ENCODE results near the gene PPCS.

Gene PPCS

DNA sequence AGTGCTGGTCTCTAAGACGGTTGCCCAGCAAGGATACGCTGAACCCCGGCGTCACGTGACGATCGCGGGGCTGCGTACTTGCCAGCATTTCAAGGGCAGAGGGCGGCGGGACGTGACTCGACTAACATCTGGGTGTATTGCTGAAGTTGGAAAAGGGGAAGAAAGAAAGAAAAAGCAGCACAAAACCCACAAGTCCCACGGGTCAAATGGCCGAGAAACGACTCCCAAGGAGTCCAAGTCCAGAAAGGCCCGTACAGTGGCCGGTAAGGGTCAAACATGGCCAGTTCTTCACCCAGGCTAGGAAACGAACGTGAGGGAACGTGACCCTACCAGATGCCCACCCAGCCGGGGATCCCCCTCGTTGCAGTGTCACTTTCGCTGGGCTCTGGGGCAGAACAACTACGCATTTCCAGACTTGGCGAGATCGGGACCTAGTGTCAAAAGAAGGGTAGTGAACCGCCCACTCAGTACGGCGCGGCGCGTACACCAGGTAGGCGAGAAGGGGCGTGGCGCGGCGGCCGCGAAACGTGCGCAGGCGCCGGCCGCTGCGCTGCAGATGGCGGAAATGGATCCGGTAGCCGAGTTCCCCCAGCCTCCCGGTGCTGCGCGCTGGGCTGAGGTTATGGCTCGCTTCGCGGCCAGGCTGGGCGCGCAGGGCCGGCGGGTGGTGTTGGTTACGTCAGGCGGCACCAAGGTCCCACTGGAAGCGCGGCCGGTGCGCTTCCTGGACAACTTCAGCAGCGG is at the start of gene PPCS, which contains the start of gene ZMYND12:
Gene PPCS (plus strand): TSS at position 534 of the 744 bp plus-strand sequence. CDS start 23 bp downstream, at position 557.
Gene ZMYND12 (minus strand): TSS at position 13 of the 744 bp plus-strand sequence. CDS start 25 bp downstream, outside the sequence.
- peak; percentile 83 to 92 for DNase-seq

DNA sequence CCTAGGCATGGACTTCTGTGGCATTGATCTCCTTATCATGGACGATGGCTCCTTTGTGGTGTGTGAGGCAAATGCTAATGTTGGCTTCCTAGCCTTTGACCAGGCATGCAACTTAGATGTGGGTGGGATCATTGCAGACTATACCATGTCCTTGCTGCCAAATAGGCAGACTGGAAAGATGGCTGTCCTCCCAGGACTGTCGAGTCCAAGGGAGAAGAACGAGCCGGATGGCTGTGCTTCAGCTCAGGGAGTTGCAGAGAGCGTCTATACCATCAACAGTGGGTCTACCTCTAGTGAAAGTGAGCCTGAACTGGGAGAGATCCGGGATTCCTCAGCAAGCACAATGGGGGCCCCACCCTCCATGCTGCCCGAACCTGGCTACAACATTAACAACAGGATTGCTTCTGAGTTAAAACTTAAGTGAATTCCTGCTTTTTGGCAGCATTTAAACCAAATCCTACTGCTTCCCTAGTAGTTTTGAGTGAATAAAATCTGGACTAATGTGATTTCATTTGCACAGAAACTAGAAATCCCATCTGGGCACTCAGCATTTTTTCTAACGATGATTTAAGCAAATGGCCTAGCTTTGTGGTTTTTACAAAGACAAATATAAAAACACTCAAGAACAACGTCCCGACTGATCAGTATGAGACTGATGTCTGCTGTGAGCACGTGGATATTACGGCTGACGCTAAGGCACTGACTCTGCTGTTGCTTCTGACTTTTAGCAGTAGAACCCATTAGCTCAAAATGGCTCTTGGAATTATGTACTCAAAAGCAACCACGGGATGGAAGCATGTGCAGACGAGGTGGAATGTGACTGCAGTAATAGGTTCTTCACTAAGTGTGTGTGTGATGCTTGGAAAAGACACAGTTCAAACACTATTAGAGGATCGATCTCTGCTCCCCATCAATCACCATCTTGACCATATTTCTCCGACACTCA is 41.5 kb upstream of the PPCS start:
- DNase-seq = no peak

DNA sequence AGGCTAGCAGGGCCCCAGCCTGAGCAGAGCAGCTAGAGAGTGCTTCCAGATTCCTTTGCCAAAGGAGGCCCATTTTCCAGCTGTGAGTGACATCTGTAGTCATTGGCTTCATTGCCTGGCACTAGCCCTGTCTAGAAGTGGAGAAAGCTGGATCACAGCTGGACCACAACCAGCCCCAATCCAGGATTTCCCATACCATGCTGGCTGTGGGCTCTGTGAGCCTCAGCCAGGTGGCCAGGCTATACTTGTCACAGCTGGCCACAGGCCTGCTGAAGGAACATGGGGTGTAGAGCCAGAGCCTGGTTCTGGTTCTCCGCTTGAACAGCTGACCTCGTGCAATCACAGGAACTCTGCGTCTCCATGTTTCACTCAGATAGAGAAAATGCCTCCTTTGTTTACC is 39.2 kb upstream of the PPCS start:
- no peak for DNase-seq

GRCh38 chr1:42418516-42418915 is 37.8 kb upstream of the PPCS start:
- no peak for DNase-seq

- DNase-seq = no peak
These were observed 37.1 kb upstream of the PPCS start for GRCh38 chr1:42419126-42419821.

DNA sequence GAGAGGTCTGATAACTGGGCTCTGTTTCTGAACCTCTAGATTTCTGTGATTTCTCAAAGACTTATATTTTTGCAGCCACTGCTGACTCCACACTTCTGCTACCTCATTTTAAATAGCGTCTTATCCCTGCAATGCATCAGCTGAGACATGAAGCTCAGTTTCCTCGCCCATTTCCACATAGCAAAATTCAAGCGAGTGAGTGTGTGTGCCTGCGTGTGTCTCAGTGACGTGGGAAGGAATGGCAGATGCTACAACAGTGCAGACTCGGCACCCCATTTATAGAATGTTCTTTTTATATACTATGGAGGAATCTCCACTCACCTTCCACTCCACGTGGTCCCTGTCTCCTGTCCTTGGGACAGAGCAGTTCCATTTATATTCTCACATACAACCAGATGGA is 36.2 kb upstream of the PPCS start:
- no peak for DNase-seq

GRCh38 chr1:42420911-42421585 is 35.3 kb upstream of the PPCS start:
- peak; percentile 77 to 93 for DNase-seq

DNA sequence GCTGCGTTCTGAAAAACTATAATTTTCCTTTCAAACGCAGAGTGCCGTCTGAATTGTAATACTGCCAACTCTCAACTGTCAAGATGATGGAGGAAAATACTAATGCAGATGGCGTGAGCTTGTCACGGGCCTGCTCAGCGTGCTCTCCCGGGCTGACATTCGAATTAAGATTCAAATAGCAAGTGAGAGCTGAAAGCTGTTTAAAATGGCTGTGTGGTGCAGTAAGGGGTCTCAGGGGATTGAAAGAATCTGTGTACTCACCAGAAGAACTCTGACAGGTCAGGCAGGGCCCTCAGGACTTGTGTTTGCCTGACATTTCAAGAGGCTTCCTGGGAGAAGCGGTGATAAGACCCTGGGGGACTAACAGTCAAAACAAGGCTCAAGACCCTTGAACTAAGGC is 33.6 kb upstream of the PPCS start:
- peak; percentile 58 to 71 for DNase-seq

GRCh38 chr1:42423681-42424080 is 32.7 kb upstream of the PPCS start:
- DNase-seq = peak; percentile 83 to 85

DNA sequence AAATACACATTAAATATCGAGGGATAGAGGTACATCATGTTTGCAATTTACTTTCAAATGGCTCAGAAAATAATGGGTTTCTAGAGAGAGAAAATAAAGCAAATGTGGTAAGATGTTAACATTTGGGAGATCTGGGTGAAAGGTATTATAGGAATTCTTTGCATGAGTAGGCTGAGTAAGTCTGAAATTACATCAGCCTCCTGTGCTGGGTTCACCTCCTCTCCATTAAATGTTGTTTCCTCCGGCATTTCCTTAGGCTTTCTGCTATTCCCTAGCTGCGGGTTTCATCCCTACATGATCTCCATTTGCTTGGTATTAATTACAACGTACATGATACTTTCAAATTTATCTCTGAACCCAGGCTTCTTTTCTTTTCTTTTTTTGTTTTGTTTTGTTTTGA is 32.1 kb upstream of the PPCS start:
- DNase-seq = no peak

DNA sequence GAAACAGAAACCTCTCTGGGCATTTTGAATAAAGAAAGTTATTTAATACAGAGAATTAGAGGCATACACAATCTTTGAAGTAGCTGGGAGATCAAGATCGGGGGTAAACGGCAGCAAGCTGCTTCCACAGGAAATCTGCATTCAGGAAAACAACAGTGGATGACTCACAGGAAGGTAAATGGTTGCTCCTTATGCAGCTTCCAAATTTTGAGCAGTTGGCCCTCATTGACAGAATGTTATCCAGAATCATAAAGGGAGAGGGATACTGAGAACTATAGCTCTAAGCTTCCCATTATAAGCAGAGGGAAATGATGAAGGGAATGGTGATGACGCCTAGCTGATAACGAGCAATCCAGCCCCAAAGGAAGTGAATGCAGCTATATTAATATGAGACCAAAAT is 29.1 kb upstream of the PPCS start:
- DNase-seq = no peak

- no peak for DNase-seq
These were observed 26.7 kb upstream of the PPCS start for GRCh38 chr1:42429603-42430002.

DNA sequence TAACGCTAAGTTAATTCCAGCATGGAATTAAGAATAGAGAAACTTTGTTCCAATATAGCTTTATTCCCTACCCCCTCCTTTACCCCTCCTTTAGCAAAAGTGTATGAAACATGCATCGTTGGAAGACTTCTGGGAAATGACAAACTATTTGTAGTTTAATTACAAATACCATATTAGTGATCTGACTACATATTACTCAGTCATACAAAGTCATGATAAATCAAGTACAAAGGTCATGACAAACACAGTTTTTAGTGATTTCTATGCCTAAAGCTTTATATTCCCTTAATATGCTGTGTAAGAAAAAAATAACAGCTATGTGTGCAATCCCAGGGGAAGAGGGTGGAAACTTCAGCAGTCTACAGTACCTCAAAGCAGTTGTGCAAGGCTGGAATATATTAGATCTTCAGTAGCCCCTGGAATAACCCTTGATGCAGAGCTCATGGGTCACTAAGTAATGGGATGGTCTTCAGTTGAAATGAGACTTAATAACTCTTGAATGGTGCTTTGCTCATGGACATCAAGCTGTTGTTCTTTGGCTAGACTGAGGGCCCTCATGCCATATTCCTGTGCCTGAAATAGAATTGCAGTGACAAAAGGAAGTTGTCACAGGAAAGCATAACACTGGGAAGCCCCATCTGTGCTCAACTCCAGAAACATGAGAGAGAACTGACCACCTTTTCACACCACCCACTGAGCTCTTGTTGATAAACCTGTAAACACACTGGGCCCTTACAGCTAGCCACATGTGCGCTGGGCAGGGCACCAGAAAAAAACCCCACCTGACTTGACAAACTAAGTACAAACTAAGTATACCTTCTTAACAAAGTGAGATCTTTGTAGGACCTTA is 25.8 kb upstream of the PPCS start:
- DNase-seq = no peak

DNA sequence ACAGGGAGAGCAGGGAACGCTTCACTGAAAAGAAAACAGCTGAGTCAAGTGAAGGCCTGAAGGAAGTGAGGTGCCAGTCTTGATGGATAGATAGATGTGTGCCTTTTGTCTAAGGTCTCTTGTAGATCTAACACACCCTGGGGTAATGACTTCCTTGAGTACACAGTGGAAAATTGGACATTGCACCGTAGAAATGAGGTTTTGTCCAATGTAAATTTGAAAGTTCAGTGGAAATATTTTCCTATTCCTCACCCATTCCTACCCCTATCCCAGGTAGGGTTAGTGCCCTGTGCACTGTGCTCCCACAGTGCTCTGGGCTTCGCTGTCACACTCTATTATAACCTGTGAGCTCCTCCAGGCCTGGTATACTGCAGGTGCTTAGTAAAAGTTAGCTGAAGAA is 24.8 kb upstream of the PPCS start:
- DNase-seq = no peak

- DNase-seq = no peak
These were observed 23.6 kb upstream of the PPCS start for GRCh38 chr1:42432714-42433113.

DNA sequence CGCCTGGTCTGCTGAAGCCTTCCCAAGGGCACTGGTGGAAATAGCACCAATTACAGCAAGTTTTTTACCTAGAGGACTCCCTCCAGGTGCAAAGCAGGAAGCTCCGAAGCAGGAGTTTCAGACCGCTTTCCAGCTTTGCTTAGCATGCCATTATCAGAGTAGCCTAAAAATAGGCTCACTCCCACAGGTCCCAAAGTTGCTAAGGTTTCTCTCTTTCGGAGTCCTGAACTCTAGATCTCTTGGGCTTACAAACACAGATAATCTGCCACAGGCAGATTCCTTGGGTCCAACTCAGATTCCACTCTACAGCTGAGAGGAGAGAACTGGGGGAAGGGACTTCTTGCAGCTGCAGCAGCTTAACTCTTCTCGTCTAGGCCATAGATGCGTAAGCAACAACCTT is 23.0 kb upstream of the PPCS start:
- DNase-seq = no peak

- no peak for DNase-seq
These were observed 22.0 kb upstream of the PPCS start for GRCh38 chr1:42434340-42434739.

- no peak for DNase-seq
These were observed 16.4 kb upstream of the PPCS start for GRCh38 chr1:42439940-42440339.

- no peak for DNase-seq
These were observed 13.7 kb upstream of the PPCS start for GRCh38 chr1:42442662-42443061.

DNA sequence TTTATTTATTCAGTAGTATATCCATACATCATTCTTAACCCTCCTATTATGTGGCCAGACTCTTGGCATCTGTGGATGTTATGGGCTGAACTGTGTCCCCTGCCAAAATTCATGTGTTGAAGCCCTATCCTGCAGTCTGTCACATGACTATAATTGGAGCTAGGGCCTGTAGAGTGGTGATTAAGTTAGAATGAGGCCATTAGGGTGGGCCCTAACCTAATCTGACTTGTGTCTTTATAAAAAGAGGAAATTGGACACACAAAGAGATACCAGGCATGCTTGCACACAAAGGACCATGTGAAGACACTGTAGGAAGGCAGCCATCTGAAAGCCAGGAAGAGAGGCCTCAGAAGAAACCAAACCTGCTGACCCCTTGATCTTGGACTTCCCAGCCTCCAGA is 7.1 kb upstream of the PPCS start:
- DNase-seq = no peak

DNA sequence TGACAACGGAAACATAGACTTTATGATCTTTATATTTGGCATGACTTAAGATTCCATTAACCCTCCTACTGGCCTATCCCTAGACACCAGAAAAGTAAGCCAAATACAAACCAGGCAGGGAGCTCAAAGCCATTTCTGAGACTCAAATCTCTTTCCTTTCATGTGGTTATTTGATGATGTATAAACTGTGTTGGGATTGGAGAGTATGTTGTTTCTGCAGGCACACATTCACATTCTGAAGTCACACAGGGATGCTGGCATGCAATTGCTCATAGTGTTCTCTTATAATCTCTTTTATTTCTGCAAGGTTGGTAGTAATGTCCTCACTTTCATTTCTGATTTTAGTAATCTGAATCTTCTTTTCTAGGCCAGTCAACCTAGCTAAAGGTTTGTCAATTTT is 6.3 kb upstream of the PPCS start:
- DNase-seq = no peak

DNA sequence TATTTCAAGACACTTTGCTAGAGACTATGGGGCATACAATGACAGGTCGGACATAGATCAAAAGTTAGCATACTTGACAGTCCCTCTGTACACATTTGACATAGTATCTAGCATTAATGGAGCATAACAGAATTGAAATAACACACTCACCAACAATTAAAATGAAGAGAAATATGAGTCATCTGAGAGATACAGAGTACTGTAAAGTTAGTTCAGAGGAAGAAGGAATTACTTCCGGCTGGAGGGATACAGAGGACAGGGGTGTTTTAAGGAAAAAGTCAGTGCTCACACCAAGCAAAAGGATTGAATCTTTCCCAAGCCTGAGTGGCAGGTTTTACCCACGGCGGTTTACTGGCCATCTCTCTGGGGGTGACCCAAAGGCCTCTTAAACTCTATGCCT is 3.0 kb upstream of the PPCS start:
- DNase-seq = no peak

All from NCI-H187 (cell line).